KG1 (cell line): ENCODE measurements around the gene DHPS.

ENCODE experiments used
- DNase-seq: peaks from one replicate; lab custom pipeline; 2025; lab: John Stamatoyannopoulos, UW

Gene DHPS

DNA sequence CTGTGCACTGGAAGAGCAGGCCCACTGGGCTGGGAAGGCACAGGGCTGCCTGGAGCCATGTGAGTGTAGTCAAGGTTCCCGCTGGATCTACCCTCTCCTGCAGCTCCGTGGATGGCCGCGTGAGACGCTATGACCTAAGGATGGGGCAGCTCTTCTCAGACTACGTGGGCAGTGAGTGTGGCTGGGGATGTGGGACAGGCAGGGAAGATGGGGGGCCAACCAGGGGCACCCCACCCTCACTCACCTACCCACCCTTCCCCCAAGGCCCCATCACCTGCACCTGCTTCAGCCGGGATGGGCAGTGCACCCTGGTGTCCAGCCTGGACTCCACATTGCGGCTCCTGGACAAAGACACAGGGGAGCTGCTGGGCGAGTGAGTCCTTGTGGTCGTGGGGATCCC, 8.9 kb downstream of the DHPS start:
- no peak for DNase-seq

GRCh38 chr19:12670159-12670928, 11.3 kb downstream of the DHPS start:
- DNase-seq: no peak

GRCh38 chr19:12669270-12670158, 12.2 kb downstream of the DHPS start:
- DNase-seq: peak; percentile 76

- peak; percentile 45 for DNase-seq
Observed at GRCh38 chr19:12668932-12669269, 12.8 kb downstream of the DHPS start.

DNA sequence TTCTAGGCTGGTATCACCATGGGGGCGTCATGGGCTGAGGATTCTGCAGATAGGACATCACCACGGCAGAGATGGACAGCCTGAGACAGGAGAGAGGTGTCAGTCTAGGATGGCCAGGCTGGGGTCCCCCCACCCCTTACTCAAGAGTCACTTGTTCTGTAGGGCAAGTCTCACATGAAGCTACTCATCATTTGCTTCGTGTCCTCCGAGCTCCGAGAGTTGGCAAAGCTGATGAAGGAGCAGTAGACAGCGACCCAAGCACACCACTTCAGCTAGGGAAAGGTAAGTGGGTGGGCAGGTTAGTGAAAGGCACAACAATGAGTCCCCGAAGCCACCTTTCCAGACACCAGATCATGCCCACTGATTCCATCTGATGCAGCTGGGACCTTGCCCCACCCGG, 13.3 kb downstream of the DHPS start:
- DNase-seq: no peak

DNA sequence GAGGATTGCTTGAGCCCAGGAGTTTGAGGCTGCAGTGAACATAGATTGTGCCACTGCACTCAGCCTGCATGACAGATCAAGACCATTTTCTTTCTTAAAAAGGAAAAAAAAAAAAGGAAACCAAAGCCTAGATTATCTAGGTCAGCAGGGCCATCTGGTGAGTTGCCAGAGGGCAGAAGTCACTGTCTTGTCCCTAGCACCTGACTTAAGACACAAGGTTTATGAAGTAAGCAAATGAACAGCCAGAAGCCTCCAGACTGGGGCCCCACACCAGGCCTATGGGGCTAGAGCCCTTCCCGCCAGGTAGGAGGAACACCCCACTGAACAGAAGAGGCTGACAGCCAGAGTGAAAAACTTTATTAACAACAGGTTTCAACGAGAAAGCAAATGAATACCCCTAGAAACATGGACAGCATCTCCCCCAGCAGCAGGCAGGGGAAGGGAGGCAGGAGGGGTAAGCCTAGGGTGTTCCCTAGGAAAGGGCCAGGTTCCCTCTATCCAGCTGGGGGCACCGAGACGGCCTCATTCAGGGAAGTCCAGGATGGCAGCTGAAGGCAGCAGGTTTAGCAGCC, 13.9 kb downstream of the DHPS start:
- DNase-seq: no peak

- peak; percentile 46 for DNase-seq
Observed at GRCh38 chr19:12666265-12667048, 15.2 kb downstream of the DHPS start, which contains the start of the genes MAN2B1 and WDR83. TSS of gene MAN2B1 (minus strand) at chr19:12666742. CDS start at chr19:12666701, 41 bp downstream. TSS of gene WDR83 (plus strand) at chr19:12666807. CDS start at chr19:12669791, 2,984 bp downstream.

DNA sequence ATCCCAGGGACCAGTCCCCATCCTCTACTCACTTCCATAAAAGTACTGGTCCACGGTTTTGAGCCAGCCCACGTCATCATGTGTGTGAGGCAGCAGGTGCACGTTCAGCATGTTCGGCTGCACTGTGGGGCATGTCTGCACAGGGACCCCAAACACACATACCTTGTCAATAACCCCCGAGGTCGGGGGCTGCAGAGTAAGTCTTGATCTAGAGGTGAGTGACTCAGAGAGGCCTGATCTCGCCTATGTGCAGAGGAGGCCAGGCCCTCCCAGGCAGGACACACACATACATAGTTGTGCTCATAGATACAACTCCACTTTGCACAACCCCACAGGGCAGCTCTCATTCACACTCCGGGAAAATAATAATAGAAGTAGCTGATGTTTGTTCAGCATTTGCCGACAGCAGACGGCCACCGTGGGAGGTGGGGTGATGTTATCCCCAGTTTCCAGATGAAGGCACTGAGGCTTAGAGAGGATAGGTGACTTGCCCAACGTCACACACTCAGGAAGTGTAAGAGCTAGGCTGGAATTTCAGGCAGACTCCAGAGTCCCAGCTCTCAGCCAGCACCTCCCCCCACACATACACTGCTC, 15.9 kb downstream of the DHPS start:
- DNase-seq: no peak

- peak; percentile 82 for DNase-seq
Observed at GRCh38 chr19:12665281-12665573, 16.5 kb downstream of the DHPS start.

DNA sequence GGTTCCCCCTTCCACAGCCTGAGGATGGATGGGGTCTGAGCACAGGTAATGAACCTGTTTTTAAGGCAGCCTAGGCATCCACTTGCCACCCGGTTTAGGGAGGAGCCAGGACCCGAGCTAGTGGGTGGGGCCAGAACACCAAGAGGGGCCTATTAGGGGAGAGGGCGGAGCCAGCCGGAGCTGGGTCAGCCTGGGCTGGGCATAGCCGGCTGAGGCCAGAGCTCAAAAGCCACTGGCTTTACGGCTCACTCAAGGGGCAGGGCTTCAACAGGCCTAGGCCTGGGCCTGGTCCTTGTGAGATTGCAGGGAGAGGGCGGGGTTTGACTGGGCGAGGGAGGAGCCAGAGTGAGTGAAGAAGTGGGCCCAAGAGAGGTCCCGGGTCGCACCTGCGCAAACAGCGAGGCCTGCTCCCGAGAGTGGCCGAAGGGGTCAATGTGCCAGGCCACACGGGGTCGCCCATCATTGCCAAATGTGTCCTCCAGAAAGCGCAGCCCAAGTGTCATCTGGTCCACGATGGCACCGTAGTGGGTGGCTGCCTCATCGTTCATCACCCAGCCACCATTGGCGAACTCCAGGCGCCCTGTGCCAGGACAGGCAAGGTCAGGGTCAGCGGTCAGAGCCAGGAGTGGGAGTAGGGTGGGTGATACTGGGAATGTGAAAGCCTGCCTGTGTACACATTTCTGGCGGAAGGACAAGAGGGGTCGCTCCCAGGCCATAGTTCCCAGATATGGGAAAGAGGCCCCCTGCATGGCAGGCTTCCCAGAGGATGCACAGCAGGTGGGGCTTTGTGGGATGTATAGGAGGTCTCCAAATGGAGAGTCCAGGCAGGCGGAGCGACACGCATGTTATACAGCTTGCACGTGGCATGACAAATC, 17.0 kb downstream of the DHPS start:
- no peak for DNase-seq

GRCh38 chr19:12660980-12661379, 20.7 kb downstream of the DHPS start:
- no peak for DNase-seq

- DNase-seq: no peak
Observed at GRCh38 chr19:12657966-12658365, 23.7 kb downstream of the DHPS start.

DNA sequence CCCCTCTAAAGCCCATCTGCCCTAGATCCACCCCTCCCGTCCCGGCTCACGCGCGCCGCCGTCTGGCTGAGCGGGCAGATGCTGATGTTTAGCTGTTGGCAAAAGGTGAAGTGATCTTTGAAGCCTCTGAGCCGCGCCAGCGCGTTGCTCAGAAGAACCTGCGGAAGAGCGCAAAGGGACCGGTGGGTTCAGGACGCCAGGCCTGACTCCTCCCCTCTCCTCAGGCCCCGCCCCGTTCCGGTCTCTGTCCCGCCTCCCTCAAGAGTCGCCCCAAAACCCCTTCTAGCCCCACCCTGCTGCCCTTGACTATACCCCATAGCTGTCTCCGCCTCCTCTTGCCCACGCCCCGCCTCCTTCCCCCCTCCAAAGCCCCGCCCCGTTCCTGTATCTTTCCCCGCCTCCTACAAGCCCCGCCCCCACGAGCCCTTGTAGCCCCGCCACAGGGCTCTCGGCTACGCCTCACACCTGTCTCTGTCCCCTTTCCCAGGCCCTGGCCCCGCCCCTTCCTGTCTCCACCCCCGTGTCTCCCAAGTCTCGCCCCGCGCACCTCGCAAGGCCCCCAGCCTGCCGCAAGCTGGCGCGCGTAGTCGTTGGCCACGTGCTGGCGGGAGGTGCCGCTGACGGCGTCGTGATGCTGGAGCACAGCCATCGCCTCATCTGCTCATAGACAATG, 24.6 kb downstream of the DHPS start:
- DNase-seq: no peak

DNA sequence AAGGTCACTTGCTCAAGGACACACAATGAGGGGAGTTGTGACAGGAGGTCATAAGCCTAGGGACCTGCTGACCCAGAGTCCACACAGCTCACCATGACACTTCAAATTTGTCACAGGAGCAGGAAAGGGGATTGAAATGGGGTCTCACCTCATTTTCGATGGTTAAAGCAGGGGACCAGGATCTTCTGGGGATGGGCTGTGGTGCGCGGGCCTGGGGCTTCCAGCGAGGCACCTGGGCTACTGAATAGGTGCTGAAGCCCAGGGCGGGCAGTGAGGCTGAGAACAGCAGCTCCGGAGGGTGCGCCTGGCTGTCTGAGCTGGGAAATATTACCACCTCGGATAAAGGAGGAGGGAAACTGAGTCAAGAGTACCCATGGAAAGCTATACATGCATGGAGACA, 26.1 kb downstream of the DHPS start:
- no peak for DNase-seq

- DNase-seq: no peak
Observed at GRCh38 chr19:12652219-12652618, 29.5 kb downstream of the DHPS start.

DNA sequence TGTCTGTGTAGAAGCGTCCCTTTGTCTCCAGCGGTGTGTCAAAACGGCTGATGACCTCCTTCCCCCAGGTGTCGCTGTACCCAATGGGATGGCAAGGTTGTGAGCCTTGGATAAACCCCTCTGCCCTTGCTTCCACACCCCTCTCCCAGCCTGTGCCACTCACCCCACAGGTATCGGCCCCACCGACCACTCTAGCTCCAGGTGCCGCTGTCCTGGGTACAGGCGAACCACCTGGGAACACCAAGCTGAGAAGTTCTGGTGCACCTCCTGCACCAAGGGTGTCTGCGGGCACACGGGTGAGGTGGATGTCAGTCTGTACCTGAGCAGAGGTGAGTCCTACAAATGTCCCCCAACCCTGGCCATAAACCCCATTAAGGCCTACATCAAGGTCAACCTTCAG, 31.7 kb downstream of the DHPS start:
- DNase-seq: no peak

- DNase-seq: no peak
Observed at GRCh38 chr19:12648088-12648487, 33.6 kb downstream of the DHPS start.

DNA sequence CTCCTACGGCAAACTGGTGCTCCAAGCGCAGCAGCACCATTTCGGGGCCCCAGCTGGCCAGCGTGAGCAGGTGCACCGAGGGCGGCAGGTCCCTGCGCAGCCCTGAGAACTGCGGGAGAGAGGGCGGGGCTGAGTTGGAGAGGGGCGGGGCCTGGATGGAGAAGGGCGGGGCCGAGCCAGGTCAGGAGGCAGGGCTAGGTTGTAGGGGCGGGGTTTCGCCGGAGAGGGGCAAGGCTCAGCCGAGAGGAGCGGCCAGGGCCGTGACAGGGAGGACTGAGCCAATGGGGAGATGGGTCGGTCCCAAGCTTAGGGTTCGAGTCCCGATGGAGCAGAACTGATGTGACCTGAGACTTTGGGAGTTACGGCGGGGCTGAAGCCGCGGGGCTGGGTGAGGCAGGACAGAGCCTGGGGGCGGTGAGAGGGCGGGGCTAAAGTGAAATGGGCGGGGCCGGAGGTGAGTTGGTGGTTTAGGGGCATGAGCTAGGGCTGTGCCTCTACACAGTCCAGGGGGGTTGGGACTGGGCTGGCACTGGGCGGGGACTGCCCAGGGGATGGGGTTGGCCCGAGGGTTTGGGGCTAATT, 34.1 kb downstream of the DHPS start:
- no peak for DNase-seq

DNA sequence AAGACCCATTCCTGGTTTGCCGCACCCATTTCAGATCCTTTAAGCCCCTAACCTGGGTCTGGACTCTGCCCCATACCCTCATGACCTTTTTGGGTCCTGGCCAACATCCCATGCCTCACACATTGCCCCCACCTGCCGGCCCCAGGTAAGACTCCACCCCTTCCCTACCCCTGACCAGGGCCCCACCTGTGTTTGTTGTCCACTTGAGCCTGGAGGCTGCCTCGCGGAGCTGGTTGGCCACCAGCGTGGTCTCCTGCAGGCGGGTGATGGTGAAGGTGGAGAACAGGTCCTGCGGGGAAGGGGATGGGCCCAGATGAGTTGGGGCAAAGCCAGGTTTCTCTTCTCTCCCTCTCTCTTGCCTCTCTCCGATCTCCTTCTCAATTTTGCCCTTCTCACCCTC, 34.6 kb downstream of the DHPS start:
- DNase-seq: no peak

- DNase-seq: no peak
Observed at GRCh38 chr19:12646551-12646950, 35.1 kb downstream of the DHPS start.
